GM19025 (cell line): ENCODE data around the gene MAP2K3.

Source experiments
- ATAC-seq: cut with Tn5 transposase; IDR thresholded peaks from one replicate; pipeline ENCODE4 v1.9.1; 2021; ENCODE audit warnings: mild to moderate bottlenecking, low read depth, moderate library complexity; ENCODE audit not compliant: unreplicated experiment

The MAP2K3 gene

DNA sequence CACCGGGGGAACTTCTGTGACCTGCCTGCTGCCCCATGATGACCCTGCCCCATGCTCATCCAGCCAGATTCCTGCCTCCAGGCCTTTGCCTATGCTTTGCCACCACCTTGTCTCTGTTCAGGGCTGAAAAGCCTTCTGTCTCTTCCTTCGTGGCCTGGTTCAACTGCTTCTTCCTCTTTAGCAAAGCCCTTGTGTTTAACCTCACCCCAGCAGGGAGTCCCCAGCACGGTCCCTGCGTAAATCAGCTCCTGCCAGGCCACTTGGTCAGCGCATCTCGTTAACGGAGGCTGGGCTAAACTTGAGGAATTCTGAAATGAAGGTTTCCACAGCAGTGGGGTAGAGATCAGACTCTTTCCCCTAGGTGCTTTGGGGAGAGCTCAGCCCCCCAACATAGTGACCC, 75.5 kb downstream of the MAP2K3 start:
- no peak for ATAC-seq

DNA sequence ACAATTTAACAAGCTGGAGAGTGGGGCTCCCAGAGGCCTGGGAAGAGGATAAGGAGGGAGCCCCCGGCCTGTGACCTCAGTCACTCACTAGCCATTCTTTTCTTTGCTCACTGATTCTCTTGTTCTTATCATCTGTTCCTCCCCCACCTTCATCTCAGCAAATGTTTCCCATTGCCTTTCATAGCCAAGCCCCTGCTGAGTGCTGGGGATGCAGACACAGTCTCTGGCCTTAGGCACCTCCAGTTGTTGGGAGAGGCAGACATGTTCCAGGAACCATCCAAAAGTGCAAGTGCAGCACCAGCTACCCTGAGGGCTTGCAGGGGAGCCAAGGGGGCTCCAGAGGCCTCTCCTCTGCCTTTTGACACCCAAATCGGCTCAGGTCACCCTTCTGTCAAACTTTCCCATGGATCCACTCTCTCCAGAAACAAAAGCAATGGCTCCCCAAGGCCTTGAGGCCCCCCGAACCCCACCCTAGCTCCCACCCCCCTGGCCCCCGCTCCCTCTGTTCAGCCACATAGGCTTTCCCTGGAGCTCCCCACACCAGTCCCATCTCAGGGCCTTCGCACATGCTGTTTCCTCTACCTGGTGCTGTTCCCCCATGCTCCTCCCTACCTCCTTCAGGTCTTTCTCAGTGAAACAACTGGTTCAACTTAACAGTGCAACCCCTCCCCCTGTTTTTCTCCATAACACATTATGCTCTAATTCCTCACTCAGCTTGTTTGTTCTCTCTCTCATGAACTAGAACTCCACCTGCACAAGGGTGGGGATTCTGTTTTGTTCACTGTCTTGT, 76.7 kb downstream of the MAP2K3 start:
- ATAC-seq: no peak

DNA sequence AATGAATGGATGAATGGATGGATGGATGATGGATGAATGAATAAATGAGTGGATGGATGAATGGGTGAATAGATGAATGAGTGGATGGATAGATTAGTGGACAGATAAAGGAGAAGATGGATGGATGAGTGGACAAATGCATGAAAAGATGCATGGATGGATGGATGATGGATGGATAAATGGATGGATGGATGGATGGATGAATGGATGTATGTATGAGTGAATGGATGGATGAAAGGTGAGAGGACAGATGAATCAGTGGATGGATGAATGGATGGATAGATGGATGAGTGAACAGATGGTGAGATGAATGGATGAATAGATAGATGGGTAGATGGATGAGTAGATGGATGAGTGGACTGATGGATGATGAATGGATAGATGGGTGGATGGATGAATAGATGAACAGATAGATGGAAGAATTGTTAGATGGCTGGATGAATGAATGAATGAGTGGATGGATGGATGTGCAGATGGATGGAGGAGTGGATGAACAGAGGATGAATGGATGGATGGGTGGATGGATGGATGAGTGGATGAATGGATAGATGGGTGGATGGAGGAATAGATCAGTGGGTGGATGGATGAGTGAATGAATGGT, 77.9 kb downstream of the MAP2K3 start:
- ATAC-seq: no peak

DNA sequence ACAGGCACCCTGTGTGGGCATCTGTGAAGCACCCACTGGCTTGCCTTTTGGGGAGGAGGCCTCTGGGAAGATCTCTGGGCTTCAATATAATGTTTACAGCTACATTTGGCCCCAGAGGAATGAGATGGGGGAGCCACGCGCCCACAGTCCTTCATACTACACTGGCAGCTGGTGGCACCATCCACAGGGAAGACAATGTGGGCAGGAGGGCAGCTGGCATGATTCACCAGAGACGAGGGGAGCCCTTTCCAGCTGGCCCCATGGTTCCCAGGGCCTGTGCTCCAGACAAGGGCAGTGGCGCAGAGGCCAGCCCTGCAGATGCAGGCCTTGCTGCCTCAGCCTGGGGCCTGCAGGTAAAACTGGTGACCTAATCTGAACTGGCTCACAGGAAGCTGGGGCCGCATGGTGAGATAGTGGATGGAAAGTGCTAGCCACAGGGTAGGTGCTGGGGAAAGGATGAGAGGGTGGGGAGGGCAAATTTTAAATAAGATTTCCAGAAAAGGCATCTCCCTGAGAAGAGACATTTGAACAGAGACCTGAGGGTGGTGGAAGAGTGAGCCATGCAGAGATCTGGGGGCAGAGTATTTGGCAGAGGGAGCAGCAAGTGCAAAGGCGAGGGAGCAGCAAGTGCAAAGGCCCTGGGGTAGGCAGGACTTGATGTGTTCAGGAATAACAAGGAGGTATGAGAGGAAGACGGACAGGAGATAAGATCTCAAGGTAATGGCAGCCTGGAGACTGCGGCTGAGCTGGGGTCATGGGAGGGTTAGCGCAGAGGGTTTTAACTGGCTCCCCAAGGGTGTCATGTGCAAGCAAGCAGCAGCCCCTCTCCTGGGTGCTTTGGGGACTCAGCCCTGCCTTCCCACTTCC, 79.5 kb downstream of the MAP2K3 start:
- no peak for ATAC-seq
